Activated CD8-positive, alpha-beta memory T cell treated with anti-CD3 and anti-CD28 coated beads for 1 hour (primary cell): ENCODE results near the gene HNMT.
"Not testable (repeated sequence)": the region's sequence is repeated elsewhere in the genome, so short reads cannot be mapped to it uniquely, and the experiment has no call there.

Source experiments
- DNase-seq, 2 donors: peaks; one replicate each; pipeline ENCODE4 v3.0.0-alpha.2; 2020; ENCODE audit warnings: low read depth in 1 of 2; ENCODE audit errors: extremely low read depth in 1 of 2

Gene HNMT

DNA sequence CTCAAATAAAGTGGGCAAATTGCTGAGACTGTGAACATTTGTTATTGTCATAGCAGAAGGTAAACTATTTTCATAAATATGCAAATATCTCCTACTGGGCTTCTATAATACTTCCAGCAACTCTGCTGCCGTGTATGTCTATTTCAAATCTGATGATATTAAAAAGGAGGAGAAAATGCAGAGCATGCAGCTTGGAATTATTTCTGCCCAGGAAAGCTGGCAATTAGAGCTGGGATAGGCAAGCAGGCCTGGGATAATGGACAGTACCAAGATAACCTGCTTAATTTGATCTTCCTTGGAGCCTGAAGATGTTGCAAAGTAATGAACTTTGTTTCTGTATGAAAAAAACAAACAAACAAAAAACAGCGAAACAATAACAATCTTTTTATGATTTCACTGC, 72.8 kb downstream of the HNMT start:
- DNase-seq = no peak

DNA sequence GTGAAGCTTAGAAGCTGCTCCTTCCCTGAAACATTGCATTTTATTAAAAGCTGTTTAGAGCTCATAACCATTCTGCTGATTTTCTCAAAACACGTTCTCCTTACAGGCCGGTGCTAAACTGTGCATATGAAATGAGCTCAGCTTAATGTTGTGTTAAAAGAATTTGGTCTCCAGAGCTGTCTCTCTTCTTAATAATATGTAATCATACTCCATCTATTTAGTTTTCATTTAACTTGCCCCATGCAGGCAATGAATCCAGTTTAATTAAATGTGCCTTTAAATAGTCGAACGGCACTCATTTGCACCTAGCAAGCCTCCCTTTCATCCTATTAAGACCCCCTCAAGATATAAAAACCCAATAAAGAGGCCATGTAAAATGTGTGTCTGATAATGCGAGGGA, 76.3 kb downstream of the HNMT start:
- DNase-seq = no peak

DNA sequence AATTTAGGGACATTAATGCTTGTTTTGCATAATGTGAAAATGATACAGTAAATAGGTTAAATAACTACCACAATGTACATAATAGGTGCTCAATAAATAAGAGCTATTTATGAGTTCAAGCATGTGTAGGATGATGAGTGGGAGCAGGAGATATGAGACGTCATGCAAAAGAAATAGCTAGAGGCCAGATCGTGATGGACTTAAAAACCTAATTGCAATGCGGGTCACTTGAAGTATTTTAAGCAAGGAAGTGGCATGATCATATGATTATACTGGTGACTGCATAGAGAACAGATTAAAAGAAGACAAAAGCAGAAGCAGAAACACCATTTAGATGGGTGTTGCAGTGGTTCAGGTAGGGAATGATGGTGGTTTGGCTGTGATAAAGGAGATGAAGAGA, 78.0 kb downstream of the HNMT start:
- DNase-seq = no peak

DNA sequence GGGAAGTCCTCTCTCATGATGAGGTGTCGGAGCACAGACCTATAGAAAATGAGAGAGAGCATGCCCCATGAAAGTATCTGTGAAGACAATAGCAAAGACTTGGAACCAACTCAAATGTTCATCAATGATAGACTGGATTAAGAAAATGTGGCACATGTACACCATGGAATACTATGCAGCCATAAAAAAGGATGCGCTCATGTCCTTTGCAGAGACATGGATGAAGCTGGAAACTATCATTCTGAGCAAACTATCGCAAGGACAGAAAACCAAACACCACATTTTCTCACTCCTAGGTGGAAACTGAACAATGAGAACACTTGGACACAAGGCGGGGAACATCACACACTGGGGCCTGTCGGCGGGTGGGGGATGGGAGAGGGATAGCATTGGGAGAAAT, 79.3 kb downstream of the HNMT start:
- not testable (repeated sequence) for DNase-seq

DNA sequence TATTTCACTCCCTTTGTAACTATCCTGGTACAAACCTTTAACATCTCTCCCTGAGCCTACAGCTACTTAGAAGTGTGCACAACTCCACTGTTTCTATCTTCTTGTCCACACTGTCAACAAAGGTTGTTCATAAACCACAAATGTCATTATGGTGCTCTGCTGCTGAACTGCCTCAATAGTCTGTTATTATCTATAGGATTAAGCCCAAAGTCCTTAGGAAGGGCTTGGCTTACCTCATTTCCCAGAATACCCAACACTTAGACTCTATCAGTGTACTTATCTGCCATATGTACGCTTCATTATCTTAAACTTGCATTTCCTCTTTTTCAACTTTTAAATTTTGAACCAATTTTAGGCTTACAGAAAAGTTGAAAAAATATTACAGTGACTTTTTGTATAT, 94.2 kb downstream of the HNMT start:
- DNase-seq = no peak

DNA sequence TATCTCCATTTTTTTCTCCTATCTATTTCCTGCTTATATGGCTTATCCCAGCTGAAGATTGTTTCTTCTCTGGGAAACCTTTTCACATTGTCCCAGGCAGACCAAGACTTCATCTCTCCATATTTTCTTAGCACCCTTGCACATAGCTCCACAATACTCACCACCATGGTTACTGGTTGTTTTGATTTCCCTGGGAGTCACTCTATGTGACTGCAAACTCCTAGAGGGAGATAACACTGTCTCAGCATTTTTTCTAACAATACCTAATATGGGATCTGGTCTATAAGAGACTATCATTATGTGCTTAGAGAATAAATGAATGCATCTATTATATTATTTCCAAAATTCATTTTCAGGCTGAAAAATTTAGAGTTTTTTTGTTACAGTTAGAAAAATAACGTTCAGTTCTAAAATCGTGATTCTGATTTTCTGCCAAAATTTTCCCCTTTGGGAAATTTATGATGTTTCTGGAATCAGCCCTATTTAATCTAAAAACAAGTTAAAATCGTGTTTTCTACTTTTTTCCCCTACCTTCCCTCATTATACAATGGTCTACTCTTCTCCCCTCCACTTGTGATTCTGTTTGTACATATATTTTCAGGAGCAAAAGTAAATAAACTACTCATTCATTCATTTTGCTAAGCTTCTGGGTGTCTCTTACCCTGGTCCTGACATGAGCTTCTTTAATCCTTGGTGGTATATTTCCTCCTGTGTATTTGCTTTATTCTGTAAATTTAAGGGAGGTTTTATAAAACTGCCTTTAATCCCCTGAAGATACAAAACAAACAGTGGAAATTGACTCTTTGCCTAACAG, 95.4 kb downstream of the HNMT start:
- DNase-seq = no peak

DNA sequence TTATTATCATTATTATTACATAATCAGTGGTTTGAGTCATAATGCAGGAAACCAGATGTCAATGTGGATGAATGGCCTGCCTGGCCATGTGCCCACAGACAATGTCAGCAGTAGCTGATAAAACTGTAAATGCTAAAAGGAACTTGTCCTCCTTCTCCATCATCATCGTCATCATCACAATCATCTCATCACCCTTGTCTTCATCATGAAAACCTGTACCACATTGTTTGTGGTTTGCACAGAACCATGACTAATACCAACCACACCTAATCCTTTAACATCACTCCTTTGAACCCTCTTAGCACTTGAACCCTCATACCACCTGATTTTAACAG, 96.0 kb downstream of the HNMT start:
- DNase-seq = no peak

DNA sequence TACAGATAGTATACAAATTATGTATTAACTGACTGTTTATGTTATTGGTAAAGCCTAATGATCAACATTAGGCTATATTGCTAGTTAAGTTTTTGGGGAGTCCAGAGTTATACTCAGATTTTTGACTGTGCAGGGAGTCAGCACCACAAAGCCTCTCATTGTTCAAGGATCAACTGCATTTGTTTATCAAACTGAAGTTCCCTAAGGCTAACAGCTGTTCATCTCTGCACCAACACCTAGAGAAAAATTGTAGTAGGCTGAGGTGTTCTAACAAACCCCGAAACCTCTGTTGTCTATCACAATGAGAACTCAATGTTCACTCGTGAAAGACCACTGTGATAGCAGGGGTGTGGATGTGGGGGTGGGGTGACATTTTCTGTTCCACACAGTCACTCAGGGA, 97.7 kb downstream of the HNMT start:
- DNase-seq = no peak

DNA sequence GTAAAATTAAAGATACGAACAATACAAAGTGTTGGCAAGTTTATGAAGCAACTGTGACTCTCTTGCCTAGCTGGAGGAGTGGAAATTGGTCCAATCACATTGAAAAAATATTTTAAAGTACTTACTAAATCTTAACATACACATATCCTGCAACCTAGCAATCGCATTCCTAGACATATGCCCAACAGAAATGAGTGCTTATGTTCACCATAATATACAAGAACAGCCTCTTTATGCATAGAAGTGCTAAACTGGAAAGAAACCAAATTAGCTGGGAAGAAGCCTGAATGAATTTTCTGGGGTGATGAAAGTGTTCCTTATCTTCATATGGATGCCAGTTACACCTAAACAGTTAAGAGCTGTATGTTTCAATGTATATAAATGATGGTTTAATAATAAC, 98.9 kb downstream of the HNMT start:
- no peak for DNase-seq
